Mononuclear cell (primary cell): ENCODE measurements around the gene PDZRN4. TPM values are rescaled to one million over a fixed set of nuclear protein-coding genes. Genes with fewer than 3 reads are reported as not detected.
"Not testable (repeated sequence)": the region's sequence is repeated elsewhere in the genome, so short reads cannot be mapped to it uniquely, and the experiment has no call there.

Source experiments
- H3K27me3 ChIP-seq: 2 replicates; pipeline ENCODE4 v1.6.0; 2011; ENCODE audit warnings: low read length, control low read depth; ENCODE audit not compliant: insufficient read depth
- H3K4me1 ChIP-seq: 2 replicates; pipeline ENCODE4 v1.5.1; 2011; ENCODE audit warnings: mild to moderate bottlenecking, low read length, control low read depth; ENCODE audit not compliant: insufficient read depth
- H3K4me3 ChIP-seq: 2 replicates; pipeline ENCODE4 v1.5.1; 2011; ENCODE audit warnings: mild to moderate bottlenecking, low read length, moderate library complexity
- H3K9me3 ChIP-seq: 2 replicates; pipeline ENCODE4 v1.5.1; 2011; ENCODE audit warnings: low read depth, mild to moderate bottlenecking, control low read depth, low read length
- total RNA-seq: library from RNA; depleted of rRNA; stranded (reverse); fragments of >200 nt; gene quantifications from one replicate; pipeline ENCODE4 v1.2.3, GENCODE V29; 2012

Gene PDZRN4
- total RNA-seq, 1 donor, result not detected

GRCh38 chr12:41577995-41578394 lies 389.9 kb downstream of the PDZRN4 start:
- Histone ChIP-seq H3K9me3 (no peaks in the 10 kb centered on the region), H3K4me1 (no peaks in the 10 kb centered on the region), H3K27me3 (no peaks in the 10 kb centered on the region), H3K4me3 (no peak overlapping the region)

- no peak overlapping the region for H3K4me3 ChIP-seq
- no peaks in the 10 kb centered on the region for H3K9me3 ChIP-seq
- H3K27me3 ChIP-seq, result no peaks in the 10 kb centered on the region
- no peaks in the 10 kb centered on the region for H3K4me1 ChIP-seq
These were observed 397.7 kb downstream of the PDZRN4 start for GRCh38 chr12:41585784-41586183.

GRCh38 chr12:41587574-41587973 lies 399.5 kb downstream of the PDZRN4 start:
- Histone ChIP-seq H3K4me3 (no peak overlapping the region), H3K27me3 (no peaks in the 10 kb centered on the region), H3K9me3 (no peaks in the 10 kb centered on the region), H3K4me1 (no peaks in the 10 kb centered on the region)

GRCh38 chr12:41589878-41590277 lies 401.8 kb downstream of the PDZRN4 start:
- no peaks in the 10 kb centered on the region for H3K27me3 ChIP-seq
- H3K4me1 ChIP-seq, result no peaks in the 10 kb centered on the region
- H3K4me3 ChIP-seq, result no peak overlapping the region
- H3K9me3 ChIP-seq, result no peaks in the 10 kb centered on the region

- H3K4me3 ChIP-seq, result no peak overlapping the region
- no peaks in the 10 kb centered on the region for H3K4me1 ChIP-seq
These were observed 408.1 kb downstream of the PDZRN4 start for GRCh38 chr12:41596190-41596589.

GRCh38 chr12:41604830-41605229 lies 416.7 kb downstream of the PDZRN4 start:
- Histone ChIP-seq H3K4me3 (no peak overlapping the region), H3K4me1 (peaks cover 16% of the 10 kb centered on the region), H3K27me3 (no peaks in the 10 kb centered on the region), H3K9me3 (no peaks in the 10 kb centered on the region)

More at GRCh38 chr12:41596190-41596589, 408.1 kb downstream of the PDZRN4 start:
- no peaks in the 10 kb centered on the region for H3K27me3 ChIP-seq
- no peaks in the 10 kb centered on the region for H3K9me3 ChIP-seq

- H3K4me3 ChIP-seq, result no peak overlapping the region
- no peaks in the 10 kb centered on the region for H3K27me3 ChIP-seq
- H3K4me1 ChIP-seq, result peaks cover 16% of the 10 kb centered on the region
- H3K9me3 ChIP-seq, result no peaks in the 10 kb centered on the region
These were observed 417.6 kb downstream of the PDZRN4 start for GRCh38 chr12:41605545-41606305.

- Histone ChIP-seq H3K27me3 (no peaks in the 10 kb centered on the region), H3K4me1 (peaks cover 16% of the 10 kb centered on the region), H3K4me3 (no peak overlapping the region), H3K9me3 (no peaks in the 10 kb centered on the region)
These were observed 418.6 kb downstream of the PDZRN4 start for GRCh38 chr12:41606468-41607445.

GRCh38 chr12:41612892-41613557 lies 424.9 kb downstream of the PDZRN4 start:
- H3K4me1 ChIP-seq, result no peaks in the 10 kb centered on the region
- H3K27me3 ChIP-seq, result no peaks in the 10 kb centered on the region
- no peak overlapping the region for H3K4me3 ChIP-seq
- no peaks in the 10 kb centered on the region for H3K9me3 ChIP-seq

- not testable (repeated sequence) for H3K9me3 ChIP-seq, H3K27me3 ChIP-seq, H3K4me1 ChIP-seq, H3K4me3 ChIP-seq
These were observed 427.1 kb downstream of the PDZRN4 start for GRCh38 chr12:41615174-41615573.

GRCh38 chr12:41619705-41620104 lies 431.6 kb downstream of the PDZRN4 start:
- no peaks in the 10 kb centered on the region for H3K4me1 ChIP-seq
- H3K9me3 ChIP-seq, result no peaks in the 10 kb centered on the region
- no peak overlapping the region for H3K4me3 ChIP-seq
- H3K27me3 ChIP-seq, result no peaks in the 10 kb centered on the region

- no peaks in the 10 kb centered on the region for H3K27me3 ChIP-seq
- H3K9me3 ChIP-seq, result no peaks in the 10 kb centered on the region
- H3K4me1 ChIP-seq, result no peaks in the 10 kb centered on the region
- H3K4me3 ChIP-seq, result no peak overlapping the region
These were observed 433.2 kb downstream of the PDZRN4 start for GRCh38 chr12:41621291-41621690.
